ENCODE data around the gene ATE1.

The ATE1 gene

DNA sequence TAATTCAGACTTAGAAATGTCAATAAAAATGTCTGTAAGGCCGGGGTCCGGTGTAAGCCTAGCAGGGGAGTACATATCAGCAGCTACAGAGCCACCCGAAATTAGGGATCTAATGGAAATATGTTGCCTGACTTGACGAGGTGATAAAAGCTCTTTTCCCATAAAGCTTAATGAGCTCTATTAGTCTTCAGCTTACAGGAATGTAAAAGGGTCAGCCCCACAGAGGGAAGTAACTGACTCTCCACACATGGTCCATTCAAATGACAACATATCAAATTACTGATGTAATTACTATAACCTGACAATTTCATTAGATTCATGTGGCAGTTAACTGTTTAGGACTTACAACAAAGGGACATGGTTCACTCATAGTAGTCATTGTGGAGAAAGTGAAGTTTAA is 62.3 kb downstream of the ATE1 start:
- Mint-ChIP-seq H3K27me3 (no peaks in the 10 kb centered on the region), H3K27ac (no peak overlapping the region), H3K4me3 (no peak overlapping the region), H3K9me3 (no peaks in the 10 kb centered on the region), H3K4me1 (ENCODE audit: low read depth) (no peaks in the 10 kb centered on the region), H3K36me3 (ENCODE audit: low read depth) (peaks cover 47% of the 10 kb centered on the region)

DNA sequence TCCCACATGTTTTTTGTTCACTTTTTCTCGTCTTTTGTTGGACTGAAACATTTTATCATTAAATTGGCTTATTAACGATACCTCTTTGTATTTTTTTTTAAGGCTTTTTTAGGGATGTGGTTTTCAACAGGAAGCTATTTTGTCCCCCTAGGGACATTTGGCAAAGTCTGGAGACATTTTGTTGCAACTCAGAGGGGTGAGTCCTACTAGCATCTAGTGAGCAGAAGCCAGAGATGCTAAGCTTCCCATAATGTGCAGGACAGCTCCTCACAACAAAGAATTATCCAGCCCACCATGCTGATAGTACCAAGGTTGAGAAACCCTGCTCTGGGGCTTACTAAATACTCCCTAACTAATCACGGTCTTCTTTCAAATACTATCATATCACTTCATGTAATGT is 63.2 kb downstream of the ATE1 start:
- Mint-ChIP-seq H3K4me1 (ENCODE audit: low read depth) (no peaks in the 10 kb centered on the region), H3K36me3 (ENCODE audit: low read depth) (peaks cover 48% of the 10 kb centered on the region), H3K27ac (no peak overlapping the region), H3K4me3 (no peak overlapping the region), H3K27me3 (no peaks in the 10 kb centered on the region), H3K9me3 (no peaks in the 10 kb centered on the region)

DNA sequence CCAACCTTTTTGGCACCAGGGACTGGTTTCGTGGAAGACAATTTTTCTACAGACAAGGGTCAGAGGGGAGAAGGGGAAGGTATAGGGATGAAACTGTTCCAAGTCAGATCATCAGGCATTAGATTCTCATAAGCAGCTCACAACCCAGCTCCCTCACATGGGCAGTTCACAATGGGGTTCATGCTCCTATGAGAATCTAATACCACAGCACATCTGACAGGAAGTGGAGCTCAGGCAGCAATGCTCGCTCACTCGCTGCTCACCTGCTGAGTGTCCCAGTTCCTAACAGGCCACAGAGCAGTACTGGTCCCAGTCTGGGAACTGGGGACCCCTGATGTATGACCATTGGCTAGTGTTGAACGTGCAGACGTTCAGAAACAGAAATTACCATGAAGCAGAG is 63.7 kb downstream of the ATE1 start:
- Mint-ChIP-seq H3K27ac (no peak overlapping the region), H3K4me1 (ENCODE audit: low read depth) (no peaks in the 10 kb centered on the region), H3K36me3 (ENCODE audit: low read depth) (peaks cover 43% of the 10 kb centered on the region), H3K27me3 (no peaks in the 10 kb centered on the region), H3K4me3 (no peak overlapping the region), H3K9me3 (no peaks in the 10 kb centered on the region)

DNA sequence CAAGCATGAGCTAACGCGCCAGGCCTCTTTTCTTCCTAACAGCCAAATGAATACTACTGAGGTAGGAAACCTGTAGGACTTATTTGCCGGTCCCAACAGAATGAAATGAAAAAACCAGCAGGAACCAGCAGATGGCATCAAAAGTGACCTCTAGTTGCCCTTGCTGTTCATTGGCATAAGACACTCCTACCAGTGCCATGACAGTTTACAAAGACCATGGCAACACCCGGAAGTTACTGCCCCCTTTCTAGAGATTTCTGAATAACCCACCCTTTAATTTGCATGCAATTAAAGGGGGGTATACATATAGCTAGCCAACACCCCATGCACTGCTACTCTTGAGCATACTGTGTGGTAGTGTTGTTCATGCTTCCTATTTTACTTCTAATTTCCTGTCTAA is 65.2 kb downstream of the ATE1 start:
- H3K4me3 Mint-ChIP-seq = no peak overlapping the region
- no peaks in the 10 kb centered on the region for H3K4me1 Mint-ChIP-seq (ENCODE audit: low read depth)
- peaks cover 45% of the 10 kb centered on the region for H3K36me3 Mint-ChIP-seq (ENCODE audit: low read depth)
- no peaks in the 10 kb centered on the region for H3K27me3 Mint-ChIP-seq
- H3K27ac Mint-ChIP-seq = no peak overlapping the region
- no peaks in the 10 kb centered on the region for H3K9me3 Mint-ChIP-seq

DNA sequence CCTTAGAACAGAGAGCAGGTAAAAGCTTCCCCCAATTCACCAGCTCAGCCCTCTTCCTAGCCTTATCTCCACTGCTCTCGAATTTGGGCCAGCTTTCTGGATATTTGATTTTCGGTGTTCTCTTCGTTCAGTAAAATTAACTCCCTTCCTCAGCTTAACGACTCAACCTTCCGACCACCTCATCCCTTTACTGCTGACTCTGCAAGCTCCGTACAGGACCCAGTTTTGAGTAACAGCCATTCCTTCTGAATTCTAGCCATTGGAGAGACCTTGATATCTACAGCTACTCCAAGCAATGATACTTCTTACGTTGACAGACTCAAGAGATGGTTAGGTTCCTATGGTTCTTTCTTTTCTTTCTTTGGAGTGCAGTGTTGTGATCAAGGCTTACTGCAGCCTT is 65.8 kb downstream of the ATE1 start:
- Mint-ChIP-seq H3K27me3 (no peaks in the 10 kb centered on the region), H3K9me3 (no peaks in the 10 kb centered on the region), H3K36me3 (ENCODE audit: low read depth) (peaks cover 46% of the 10 kb centered on the region), H3K4me1 (ENCODE audit: low read depth) (no peaks in the 10 kb centered on the region), H3K27ac (no peak overlapping the region), H3K4me3 (no peak overlapping the region)

DNA sequence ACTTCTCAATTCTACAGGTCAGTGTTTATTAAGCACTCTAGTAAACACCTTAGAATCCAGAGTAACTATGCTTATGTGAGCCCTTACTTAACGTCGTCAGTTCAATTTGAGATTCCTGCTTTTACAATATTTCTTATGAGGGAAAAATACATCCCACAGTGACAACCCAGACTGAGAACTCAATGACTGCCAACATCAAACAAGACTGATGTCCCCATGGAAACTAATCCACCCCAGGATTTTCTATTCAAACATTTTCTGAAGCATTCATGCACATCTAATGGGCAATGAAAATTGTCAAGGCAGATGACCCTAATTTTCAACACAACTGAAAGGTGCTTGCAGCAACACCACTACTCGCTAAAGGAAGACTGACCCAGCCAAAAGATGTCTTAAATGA is 67.0 kb downstream of the ATE1 start:
- H3K4me1 Mint-ChIP-seq (ENCODE audit: low read depth) = no peaks in the 10 kb centered on the region
- peaks cover 51% of the 10 kb centered on the region for H3K36me3 Mint-ChIP-seq (ENCODE audit: low read depth)
- H3K4me3 Mint-ChIP-seq = no peak overlapping the region
- no peak overlapping the region for H3K27ac Mint-ChIP-seq
- H3K27me3 Mint-ChIP-seq = no peaks in the 10 kb centered on the region
- no peaks in the 10 kb centered on the region for H3K9me3 Mint-ChIP-seq

DNA sequence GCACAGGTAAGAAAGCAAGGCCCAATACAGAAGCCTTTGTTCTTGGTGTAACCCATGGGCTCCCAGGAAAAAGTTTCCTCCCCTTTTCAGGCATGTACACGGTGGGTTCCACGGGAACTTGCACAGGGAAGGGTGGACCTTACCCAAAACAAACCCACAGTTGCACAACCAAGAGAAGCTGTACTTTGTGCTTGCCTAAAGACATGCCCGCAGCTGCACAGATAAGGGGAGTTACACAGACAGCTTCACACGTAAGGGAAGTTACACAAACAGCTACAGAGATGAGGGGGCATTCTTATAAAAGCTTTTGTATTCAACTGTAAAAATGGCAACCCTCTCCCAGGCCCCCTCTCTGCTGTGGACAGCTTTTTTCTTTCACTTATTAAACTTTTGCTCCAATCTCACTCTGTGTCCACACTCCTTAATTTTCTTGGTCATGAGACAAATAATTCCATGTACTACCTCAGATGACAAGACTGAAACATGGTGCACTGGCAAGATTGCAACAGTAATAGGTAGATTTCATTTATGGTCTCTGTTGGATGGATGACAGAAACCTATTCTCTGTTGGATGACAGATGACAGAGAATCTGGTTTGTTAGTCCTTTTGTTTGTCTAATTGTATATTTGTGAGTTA is 72.9 kb downstream of the ATE1 start:
- Mint-ChIP-seq H3K9me3 (no peaks in the 10 kb centered on the region), H3K4me3 (no peak overlapping the region), H3K36me3 (ENCODE audit: low read depth) (peaks cover 41% of the 10 kb centered on the region), H3K27ac (no peak overlapping the region), H3K27me3 (no peaks in the 10 kb centered on the region), H3K4me1 (ENCODE audit: low read depth) (no peaks in the 10 kb centered on the region)

DNA sequence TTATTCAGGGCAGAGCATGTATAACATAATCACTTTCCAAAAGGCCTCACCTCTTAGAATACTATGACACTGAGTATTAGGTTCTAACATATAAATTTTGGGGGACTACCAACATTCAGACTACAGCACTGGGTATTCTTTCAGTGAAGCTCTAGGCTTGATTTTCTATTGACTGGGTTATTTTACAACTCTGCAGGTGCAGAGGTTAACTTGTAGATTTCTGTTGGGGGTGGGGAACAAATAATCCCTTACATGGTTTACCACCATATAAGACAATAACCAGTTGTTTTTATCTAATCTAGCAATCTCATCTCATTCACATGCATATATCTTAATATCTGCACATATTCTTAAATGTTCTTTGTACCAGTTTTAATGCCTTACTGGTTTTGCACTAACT is 73.9 kb downstream of the ATE1 start:
- Mint-ChIP-seq H3K9me3 (no peaks in the 10 kb centered on the region), H3K36me3 (ENCODE audit: low read depth) (peaks cover 51% of the 10 kb centered on the region), H3K4me1 (ENCODE audit: low read depth) (no peaks in the 10 kb centered on the region), H3K27me3 (no peaks in the 10 kb centered on the region), H3K4me3 (no peak overlapping the region), H3K27ac (no peak overlapping the region)

DNA sequence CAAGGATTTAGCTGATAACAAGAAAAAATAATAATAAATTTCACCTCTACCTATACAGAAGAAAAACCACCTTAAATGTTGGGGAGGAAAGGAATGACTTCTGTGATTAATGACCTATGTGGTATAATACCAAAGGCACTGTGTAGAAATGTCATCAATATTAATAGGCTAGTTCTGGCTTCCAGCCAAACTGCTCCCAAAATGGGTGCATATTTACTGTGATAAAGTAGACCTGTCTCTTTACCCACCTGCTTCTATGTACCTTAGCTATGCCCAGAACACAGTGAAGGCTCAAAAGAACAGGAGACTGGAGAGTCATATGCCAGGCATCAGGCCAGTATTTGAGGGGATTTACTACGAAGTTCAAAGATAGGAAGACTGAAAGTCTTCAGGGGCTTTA is 76.0 kb downstream of the ATE1 start:
- Mint-ChIP-seq H3K4me1 (ENCODE audit: low read depth) (no peaks in the 10 kb centered on the region), H3K4me3 (no peak overlapping the region), H3K27me3 (no peaks in the 10 kb centered on the region), H3K36me3 (ENCODE audit: low read depth) (peaks cover 33% of the 10 kb centered on the region), H3K27ac (no peak overlapping the region), H3K9me3 (no peaks in the 10 kb centered on the region)

DNA sequence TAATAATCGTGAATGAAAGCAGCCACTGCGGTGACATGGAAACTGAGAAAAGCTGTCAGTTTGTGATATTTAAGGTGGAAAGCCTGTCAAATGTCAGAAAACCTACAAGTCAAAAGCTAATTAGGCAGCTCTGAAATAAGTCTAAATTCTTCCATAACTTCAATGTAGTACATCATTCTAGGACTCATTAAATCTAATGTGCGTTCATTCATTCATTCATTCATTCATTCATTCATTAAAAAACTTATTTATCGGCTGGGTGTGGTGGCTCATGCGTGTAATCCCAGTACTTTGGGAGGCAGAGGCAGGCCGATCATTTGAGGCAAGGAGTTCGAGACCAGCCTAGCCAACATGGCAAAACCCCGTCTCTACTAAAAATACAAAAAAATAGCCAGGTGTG is 79.7 kb downstream of the ATE1 start:
- no peaks in the 10 kb centered on the region for H3K27me3 Mint-ChIP-seq
- H3K4me1 Mint-ChIP-seq (ENCODE audit: low read depth) = peaks cover 9% of the 10 kb centered on the region
- H3K27ac Mint-ChIP-seq = no peak overlapping the region
- peaks cover 7% of the 10 kb centered on the region for H3K9me3 Mint-ChIP-seq
- no peak overlapping the region for H3K4me3 Mint-ChIP-seq
- peaks cover 42% of the 10 kb centered on the region for H3K36me3 Mint-ChIP-seq (ENCODE audit: low read depth)

DNA sequence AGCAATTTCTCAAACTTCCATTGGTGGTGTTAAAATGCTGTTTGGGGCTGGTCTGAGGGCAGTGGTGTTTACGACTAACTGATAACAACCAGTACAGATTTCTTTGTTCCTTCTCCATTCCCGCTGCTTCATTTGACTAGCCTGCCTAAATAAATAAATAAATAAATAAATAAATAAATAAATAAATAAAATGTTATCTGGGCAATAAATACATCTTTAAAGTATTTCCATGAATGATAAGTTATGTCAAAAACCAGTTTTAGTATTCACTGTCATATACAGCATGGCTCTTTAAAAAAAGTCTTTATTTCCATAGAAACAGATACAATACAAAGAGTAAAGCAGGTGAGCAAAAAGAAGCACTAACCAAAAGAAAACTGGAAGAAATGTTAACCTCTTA is 81.3 kb downstream of the ATE1 start:
- H3K27me3 Mint-ChIP-seq = no peaks in the 10 kb centered on the region
- no peak overlapping the region for H3K4me3 Mint-ChIP-seq
- no peak overlapping the region for H3K27ac Mint-ChIP-seq
- H3K36me3 Mint-ChIP-seq (ENCODE audit: low read depth) = peaks cover 42% of the 10 kb centered on the region
- peaks cover 9% of the 10 kb centered on the region for H3K4me1 Mint-ChIP-seq (ENCODE audit: low read depth)
- H3K9me3 Mint-ChIP-seq = peaks cover 7% of the 10 kb centered on the region

DNA sequence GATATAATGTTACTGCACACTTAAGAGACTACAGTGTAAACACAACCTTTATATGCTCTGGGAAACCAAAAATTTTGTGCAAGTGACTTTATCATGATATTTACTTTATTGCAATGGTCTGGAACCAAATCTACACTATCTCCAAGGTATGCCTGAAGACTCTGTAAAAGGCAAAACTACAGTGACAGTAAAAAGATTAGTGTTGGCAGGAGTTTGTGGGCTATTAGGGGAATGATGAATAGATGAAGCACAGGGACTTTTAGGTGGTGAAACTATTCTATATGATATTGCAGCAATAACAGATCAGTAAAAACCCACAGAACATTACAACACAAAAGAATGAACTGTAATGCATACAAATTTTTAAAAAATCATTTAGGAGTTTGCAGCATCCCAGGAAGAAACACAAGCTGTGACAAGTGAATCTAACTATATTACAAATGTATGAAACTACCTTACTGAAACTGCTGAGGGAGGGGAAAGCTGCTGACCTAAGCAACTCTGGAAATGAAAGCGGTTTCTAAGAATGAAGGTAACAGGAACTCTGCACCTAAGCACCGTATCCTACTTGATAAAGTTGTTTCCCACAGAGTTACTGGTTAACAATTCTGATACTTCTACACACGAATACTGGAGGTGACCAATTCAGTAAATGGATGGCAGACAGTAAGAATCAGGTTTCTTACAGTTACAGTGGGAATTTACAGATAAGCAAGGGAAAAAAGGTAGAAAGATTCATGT is 82.6 kb downstream of the ATE1 start:
- Mint-ChIP-seq H3K4me1 (ENCODE audit: low read depth) (peaks cover 9% of the 10 kb centered on the region), H3K27me3 (no peaks in the 10 kb centered on the region), H3K27ac (no peak overlapping the region), H3K4me3 (no peak overlapping the region), H3K36me3 (ENCODE audit: low read depth) (peaks cover 42% of the 10 kb centered on the region), H3K9me3 (peaks cover 7% of the 10 kb centered on the region)

DNA sequence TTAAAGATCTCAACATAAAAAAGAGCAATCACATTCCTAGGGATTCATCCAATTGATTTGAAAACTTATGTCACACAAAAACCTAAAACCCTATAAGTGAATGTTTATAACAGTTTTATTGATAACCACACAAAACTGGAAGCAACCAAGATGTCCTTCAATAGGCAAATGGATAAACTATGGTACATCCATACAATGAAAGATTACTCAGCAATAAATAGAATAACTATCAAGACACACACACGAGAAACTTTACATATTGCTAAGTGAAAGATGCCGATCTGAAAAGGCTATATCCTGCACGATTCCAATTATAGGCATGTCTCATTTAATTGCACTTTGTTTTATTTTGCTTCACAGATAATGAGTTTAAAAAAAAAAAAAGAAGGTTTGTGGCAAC is 83.3 kb downstream of the ATE1 start:
- no peak overlapping the region for H3K27ac Mint-ChIP-seq
- H3K36me3 Mint-ChIP-seq (ENCODE audit: low read depth) = peaks cover 36% of the 10 kb centered on the region
- peaks cover 7% of the 10 kb centered on the region for H3K9me3 Mint-ChIP-seq
- H3K27me3 Mint-ChIP-seq = no peaks in the 10 kb centered on the region
- peaks cover 9% of the 10 kb centered on the region for H3K4me1 Mint-ChIP-seq (ENCODE audit: low read depth)
- H3K4me3 Mint-ChIP-seq = no peak overlapping the region

DNA sequence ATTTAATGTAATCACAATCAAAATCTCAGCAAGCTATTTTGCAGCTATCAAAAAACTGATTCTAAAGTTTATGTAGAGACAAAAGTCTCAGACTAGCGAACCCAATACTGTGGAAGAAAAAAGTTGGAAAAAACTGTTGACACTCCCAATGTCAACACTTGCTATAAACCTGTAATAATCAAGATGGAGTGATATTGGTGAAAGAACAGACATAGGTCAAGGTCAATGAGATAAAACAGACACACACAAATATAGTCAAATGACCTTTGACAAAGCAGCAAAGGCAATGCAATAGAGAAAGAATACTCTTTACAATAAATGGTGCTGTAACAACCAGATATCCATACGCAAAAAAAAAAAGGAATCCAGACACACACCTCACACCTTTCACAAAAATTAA is 84.5 kb downstream of the ATE1 start:
- Mint-ChIP-seq H3K27me3 (no peaks in the 10 kb centered on the region), H3K4me1 (ENCODE audit: low read depth) (peaks cover 13% of the 10 kb centered on the region), H3K9me3 (peaks cover 7% of the 10 kb centered on the region), H3K27ac (no peak overlapping the region), H3K4me3 (no peak overlapping the region), H3K36me3 (ENCODE audit: low read depth) (peaks cover 32% of the 10 kb centered on the region)

DNA sequence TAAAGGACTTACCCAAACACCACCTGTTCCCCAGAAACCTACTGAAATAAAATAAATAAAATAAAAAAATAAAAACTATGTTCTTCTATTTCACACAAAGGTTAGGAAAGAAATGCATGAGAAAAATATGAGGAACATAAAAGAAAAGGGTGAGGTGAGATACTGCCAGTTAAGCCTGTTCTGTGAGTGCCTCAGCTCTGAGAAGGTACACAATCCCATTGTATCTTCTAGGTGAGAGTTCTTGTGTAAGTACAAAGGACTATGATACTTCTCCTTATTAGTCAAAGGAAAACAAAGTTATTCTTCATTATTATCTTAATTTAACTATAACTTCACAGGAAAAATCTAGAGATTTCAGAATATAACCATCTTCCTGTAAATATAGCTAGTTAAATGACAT is 86.0 kb downstream of the ATE1 start:
- Mint-ChIP-seq H3K27ac (no peak overlapping the region), H3K36me3 (ENCODE audit: low read depth) (peaks cover 38% of the 10 kb centered on the region), H3K27me3 (no peaks in the 10 kb centered on the region), H3K9me3 (peaks cover 7% of the 10 kb centered on the region), H3K4me1 (ENCODE audit: low read depth) (peaks cover 13% of the 10 kb centered on the region), H3K4me3 (no peak overlapping the region)

DNA sequence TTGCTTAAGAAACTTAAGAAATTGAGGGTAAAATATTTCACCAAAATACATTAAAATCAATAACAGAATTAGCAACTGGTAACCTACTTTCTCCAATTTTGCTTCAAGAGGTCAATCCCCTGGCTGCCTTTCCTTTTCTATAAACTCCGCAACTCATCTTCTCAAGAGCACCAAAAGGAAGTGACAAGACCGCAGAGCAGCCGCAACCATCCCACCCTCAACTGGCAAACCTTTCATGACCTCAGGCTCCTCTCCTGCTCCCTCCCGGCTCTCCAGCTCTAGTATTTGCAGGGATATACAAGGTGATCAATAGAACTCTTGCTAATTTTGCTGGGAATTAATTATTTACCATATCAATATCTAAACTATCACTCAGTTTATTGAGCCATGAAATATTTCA is 88.9 kb downstream of the ATE1 start:
- no peaks in the 10 kb centered on the region for H3K27me3 Mint-ChIP-seq
- no peak overlapping the region for H3K4me3 Mint-ChIP-seq
- H3K27ac Mint-ChIP-seq = no peak overlapping the region
- no peaks in the 10 kb centered on the region for H3K9me3 Mint-ChIP-seq
- H3K4me1 Mint-ChIP-seq (ENCODE audit: low read depth) = peaks cover 6% of the 10 kb centered on the region
- peaks cover 33% of the 10 kb centered on the region for H3K36me3 Mint-ChIP-seq (ENCODE audit: low read depth)
